DMS114 treated with DMSO at 0.1 percent for 48 hours (cell line): ENCODE measurements around the gene PEMT.
"Not testable (repeated sequence)": the region's sequence is repeated elsewhere in the genome, so short reads cannot be mapped to it uniquely, and the experiment has no call there.

Experiments used
- DNase-seq: peaks from one replicate; lab custom pipeline; 2025; ENCODE audit not compliant: unreplicated experiment; lab: John Stamatoyannopoulos, UW

The PEMT gene

GRCh38 chr17:17465878-17466277 lies 125.6 kb downstream of the PEMT start:
- not testable (repeated sequence) for DNase-seq

GRCh38 chr17:17463821-17464220 lies 127.7 kb downstream of the PEMT start:
- DNase-seq = no peak

- DNase-seq = no peak
These were observed 129.3 kb downstream of the PEMT start for GRCh38 chr17:17462048-17462824.

- no peak for DNase-seq
These were observed 131.5 kb downstream of the PEMT start for GRCh38 chr17:17460038-17460437.

GRCh38 chr17:17457680-17458079 lies 133.8 kb downstream of the PEMT start:
- no peak for DNase-seq

- DNase-seq = no peak
These were observed 135.3 kb downstream of the PEMT start for GRCh38 chr17:17456251-17456650.
